ENCODE measurements around the gene MPP2.

DNA sequence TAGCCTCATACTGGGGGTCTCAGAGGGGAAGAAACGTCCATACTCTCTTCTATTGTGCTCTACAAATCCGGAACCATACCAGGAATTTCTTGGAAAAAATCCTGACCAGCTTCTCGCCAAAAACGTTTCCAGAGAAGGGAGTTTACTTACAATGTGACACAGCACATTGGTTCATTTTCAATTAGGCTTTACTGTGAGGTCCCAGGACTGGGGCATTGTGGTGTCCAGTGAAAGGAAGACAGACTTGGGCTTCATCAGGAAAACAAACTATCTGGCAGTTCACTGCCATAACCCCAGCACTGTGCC, 14.7 kb downstream of the MPP2 start:
- TF ChIP-seq CTCF (conservative IDR thresholded peaks at IDR 0.05 in 1 of 2, IDR thresholded peaks at IDR 0.05 in 1 of 2; ENCODE audit: extremely low read depth in 1 of 2, insufficient read depth in 1 of 2, low read depth in 1 of 2, low read length in 2 of 2), result no peak
- TF ChIP-seq EZH2 (IDR thresholded peaks at IDR 0.05; ENCODE audit: borderline replicate concordance, low read length), result no peak

Data from mammary epithelial cell (primary cell).